Measurements from ENCODE around the gene RPH3AL.

GRCh38 chr17:247767-248166, 104.8 kb downstream of the RPH3AL start:
- TF ChIP-seq POLR2A (IDR thresholded peaks at IDR 0.05) (no peak), CTCF (IDR thresholded peaks at IDR 0.05 in 4 of 5, conservative IDR thresholded peaks at IDR 0.05 in 1 of 5) (no peak)

All from gastrocnemius medialis (tissue), 4 donors.